ENCODE data around the gene RAB11FIP4. TPM values are rescaled to one million over a fixed set of nuclear protein-coding genes. Genes with fewer than 3 reads are reported as not detected.

Gene RAB11FIP4
- total and polyA plus RNA-seq, 2 donors (not counting 1 experiment from before 2014, with no cell fraction given), result 17.0 to 70.5 TPM

- Mint-ChIP-seq H3K4me3 (no peak overlapping the region), H3K9me3 (ENCODE audit: insufficient read depth) (no peaks in the 10 kb centered on the region), H3K27me3 (peaks cover 25% of the 10 kb centered on the region), H3K27ac (no peak overlapping the region), H3K4me1 (peaks cover 4% of the 10 kb centered on the region)
- ChIA-PET CTCF (interaction anchor here (14.6 kb wide), 1 partner anchor 93 kb away, joined by 460 read pairs; no protein-coding TSS in a partner anchor), POLR2A (no interaction called here)
- WGBS (ENCODE audit: insufficient coverage), result 93% methylated on average over 9 of the region's 16 CpGs
- peaks cover 0 to 6% of the 10 kb centered on the region in 2 donors for H3K4me1 ChIP-seq (ENCODE audit: control insufficient read depth in 2 of 2, insufficient read depth in 2 of 2, low read length in 2 of 2)
- DNase-seq, result no peak
- H3K27me3 ChIP-seq (replicated peaks in 1 of 4; ENCODE audit: control extremely low read depth in 1 of 4, control insufficient read depth in 3 of 4, insufficient read depth in 4 of 4, low read length in 3 of 4), result peaks cover 0 to 23% (median 0%) of the 10 kb centered on the region in 4 experiments
- no peak overlapping the region for H3K27ac ChIP-seq (ENCODE audit: low read length in 2 of 2)
- no peak overlapping the region for H3K4me3 ChIP-seq (ENCODE audit: control extremely low read depth in 1 of 5, extremely low read depth in 1 of 5, insufficient read depth in 1 of 5, low read depth in 2 of 5, low read length in 4 of 5)
- H3K9me3 ChIP-seq (ENCODE audit: control extremely low read depth in 1 of 3, control insufficient read depth in 2 of 3, insufficient read depth in 1 of 3, low read length in 2 of 3), result peaks cover 0 to 4% (median 0%) of the 10 kb centered on the region in 3 donors
- no peaks in the 10 kb centered on the region for H3K79me2 ChIP-seq (ENCODE audit: control insufficient read depth, insufficient read depth, low read length)
- TF ChIP-seq EZH2 (IDR thresholded peaks at IDR 0.05; ENCODE audit: borderline replicate concordance, insufficient read depth, low read depth, low read length, poor library complexity, severe bottlenecking) (no peak), CTCF (IDR thresholded peaks at IDR 0.05) (no peak)
- H2AFZ ChIP-seq (ENCODE audit: insufficient read depth, low read depth, low read length, poor library complexity, severe bottlenecking), result no peak overlapping the region
- ATAC-seq (ENCODE audit: low read depth), result no peak
- H3K9ac ChIP-seq (ENCODE audit: low read length), result no peak overlapping the region
- intact Hi-C loops (cut with micrococcal nuclease), result no loop called here
- H3K36me3 ChIP-seq (replicated peaks in 1 of 2; ENCODE audit: control extremely low read depth in 1 of 2, control insufficient read depth in 1 of 2, extremely low read depth in 1 of 2, insufficient read depth in 2 of 2, low read length in 1 of 2), result no peaks in the 10 kb centered on the region
- H3K4me2 ChIP-seq (replicated peaks; ENCODE audit: low read depth, low read length, poor library complexity, severe bottlenecking), result no peak overlapping the region
- H4K20me1 ChIP-seq (ENCODE audit: control insufficient read depth, insufficient read depth, low read length, poor library complexity, severe bottlenecking), result no peaks in the 10 kb centered on the region
Measured at GRCh38 chr17:31431852-31432658, 40.6 kb downstream of the RAB11FIP4 start.
